ENCODE results near the gene CTNND2.

GRCh38 chr5:11076945-11077613 lies 827.2 kb downstream of the CTNND2 start:
- TF ChIP-seq RAD21 (IDR thresholded peaks at IDR 0.05) (no peak), NR2F2 (IDR thresholded peaks at IDR 0.05) (no peak), YY1 (IDR thresholded peaks at IDR 0.05) (no peak)
- TF ChIP-seq, protein P1, sequence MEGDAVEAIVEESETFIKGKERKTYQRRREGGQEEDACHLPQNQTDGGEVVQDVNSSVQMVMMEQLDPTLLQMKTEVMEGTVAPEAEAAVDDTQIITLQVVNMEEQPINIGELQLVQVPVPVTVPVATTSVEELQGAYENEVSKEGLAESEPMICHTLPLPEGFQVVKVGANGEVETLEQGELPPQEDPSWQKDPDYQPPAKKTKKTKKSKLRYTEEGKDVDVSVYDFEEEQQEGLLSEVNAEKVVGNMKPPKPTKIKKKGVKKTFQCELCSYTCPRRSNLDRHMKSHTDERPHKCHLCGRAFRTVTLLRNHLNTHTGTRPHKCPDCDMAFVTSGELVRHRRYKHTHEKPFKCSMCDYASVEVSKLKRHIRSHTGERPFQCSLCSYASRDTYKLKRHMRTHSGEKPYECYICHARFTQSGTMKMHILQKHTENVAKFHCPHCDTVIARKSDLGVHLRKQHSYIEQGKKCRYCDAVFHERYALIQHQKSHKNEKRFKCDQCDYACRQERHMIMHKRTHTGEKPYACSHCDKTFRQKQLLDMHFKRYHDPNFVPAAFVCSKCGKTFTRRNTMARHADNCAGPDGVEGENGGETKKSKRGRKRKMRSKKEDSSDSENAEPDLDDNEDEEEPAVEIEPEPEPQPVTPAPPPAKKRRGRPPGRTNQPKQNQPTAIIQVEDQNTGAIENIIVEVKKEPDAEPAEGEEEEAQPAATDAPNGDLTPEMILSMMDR (IDR thresholded peaks at IDR 0.05; ENCODE audit: low read depth, low read length, missing input control) = no peak
